Activated T-cell treated with anti-CD3 and anti-CD28 coated beads, Interleukin-2, amount 50 U/mL, for 24 hours (primary cell): ENCODE data around the gene LTBP1.

Experiments used
- DNase-seq: peaks from one replicate; pipeline ENCODE4 v3.0.0-alpha.2; 2020
- H3K27ac Mint-ChIP-seq: 2 replicates; pipeline ENCODE4 v1.8.0; 2020; ENCODE audit warnings: mild to moderate bottlenecking, mixed read lengths
- H3K27me3 Mint-ChIP-seq: 2 replicates; pipeline ENCODE4 v1.8.0; 2020; ENCODE audit warnings: mixed read lengths
- H3K36me3 Mint-ChIP-seq: 2 replicates; pipeline ENCODE4 v1.8.0; 2020; ENCODE audit warnings: low read depth, mixed read lengths
- H3K4me1 Mint-ChIP-seq: 2 replicates; pipeline ENCODE4 v1.8.0; 2020; ENCODE audit warnings: low read depth, mixed read lengths
- H3K4me3 Mint-ChIP-seq: 2 replicates; pipeline ENCODE4 v1.8.0; 2020; ENCODE audit warnings: mild to moderate bottlenecking, moderate library complexity, mixed read lengths
- H3K9me3 Mint-ChIP-seq: 2 replicates; pipeline ENCODE4 v1.8.0; 2020; ENCODE audit warnings: mixed read lengths

Gene LTBP1

GRCh38 chr2:33122726-33123125, 176.0 kb downstream of the LTBP1 start:
- Mint-ChIP-seq H3K27ac (no peak overlapping the region), H3K36me3 (no peaks in the 10 kb centered on the region), H3K4me3 (no peak overlapping the region), H3K27me3 (peaks cover 24% of the 10 kb centered on the region), H3K9me3 (no peaks in the 10 kb centered on the region), H3K4me1 (no peaks in the 10 kb centered on the region)
- DNase-seq, result no peak

- Mint-ChIP-seq H3K4me1 (no peaks in the 10 kb centered on the region), H3K4me3 (no peak overlapping the region), H3K9me3 (no peaks in the 10 kb centered on the region), H3K27me3 (peaks cover 24% of the 10 kb centered on the region), H3K27ac (no peak overlapping the region), H3K36me3 (no peaks in the 10 kb centered on the region)
- no peak for DNase-seq
Observed at GRCh38 chr2:33123216-33123615, 176.5 kb downstream of the LTBP1 start.

GRCh38 chr2:33126552-33126951, 179.8 kb downstream of the LTBP1 start:
- Mint-ChIP-seq H3K27me3 (peaks cover 38% of the 10 kb centered on the region), H3K9me3 (no peaks in the 10 kb centered on the region), H3K27ac (no peak overlapping the region), H3K4me1 (no peaks in the 10 kb centered on the region), H3K36me3 (no peaks in the 10 kb centered on the region), H3K4me3 (no peak overlapping the region)
- no peak for DNase-seq

- no peak overlapping the region for H3K27ac Mint-ChIP-seq
- no peaks in the 10 kb centered on the region for H3K4me1 Mint-ChIP-seq
- H3K4me3 Mint-ChIP-seq, result no peak overlapping the region
- no peaks in the 10 kb centered on the region for H3K36me3 Mint-ChIP-seq
- DNase-seq, result no peak
- H3K27me3 Mint-ChIP-seq, result peaks cover 38% of the 10 kb centered on the region
- H3K9me3 Mint-ChIP-seq, result no peaks in the 10 kb centered on the region
Observed at GRCh38 chr2:33126958-33127357, 180.2 kb downstream of the LTBP1 start.

- Mint-ChIP-seq H3K36me3 (no peaks in the 10 kb centered on the region), H3K27ac (no peak overlapping the region), H3K9me3 (no peaks in the 10 kb centered on the region), H3K4me3 (no peak overlapping the region), H3K4me1 (no peaks in the 10 kb centered on the region), H3K27me3 (peaks cover 33% of the 10 kb centered on the region)
- no peak for DNase-seq
Observed at GRCh38 chr2:33129263-33130053, 182.7 kb downstream of the LTBP1 start.

GRCh38 chr2:33130054-33130447, 183.3 kb downstream of the LTBP1 start:
- Mint-ChIP-seq H3K36me3 (no peaks in the 10 kb centered on the region), H3K4me1 (no peaks in the 10 kb centered on the region), H3K27me3 (peaks cover 34% of the 10 kb centered on the region), H3K4me3 (no peak overlapping the region), H3K27ac (no peak overlapping the region), H3K9me3 (no peaks in the 10 kb centered on the region)
- DNase-seq, result no peak

GRCh38 chr2:33130544-33130943, 183.8 kb downstream of the LTBP1 start:
- Mint-ChIP-seq H3K36me3 (no peaks in the 10 kb centered on the region), H3K4me3 (no peak overlapping the region), H3K4me1 (no peaks in the 10 kb centered on the region), H3K27me3 (peaks cover 34% of the 10 kb centered on the region), H3K9me3 (no peaks in the 10 kb centered on the region), H3K27ac (no peak overlapping the region)
- no peak for DNase-seq

DNA sequence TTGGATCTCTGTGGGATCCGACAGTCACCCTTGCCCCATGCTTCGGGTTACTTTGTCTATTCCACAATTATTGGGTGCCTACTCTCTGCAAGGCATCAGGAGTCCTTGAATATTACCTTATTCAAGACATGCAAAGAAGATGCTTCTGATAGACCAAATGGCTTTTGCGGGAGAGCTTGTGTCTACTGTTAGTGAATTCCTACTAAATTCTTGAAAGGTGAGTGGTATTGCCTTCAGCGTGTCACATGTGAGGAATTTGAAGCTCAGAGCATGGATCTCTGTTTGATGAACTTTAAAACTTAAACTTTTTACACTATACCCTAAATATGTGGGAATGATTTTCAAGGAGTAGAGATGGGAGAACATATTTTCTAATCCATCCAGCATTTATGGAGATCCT, 184.4 kb downstream of the LTBP1 start:
- H3K36me3 Mint-ChIP-seq, result no peaks in the 10 kb centered on the region

DNA sequence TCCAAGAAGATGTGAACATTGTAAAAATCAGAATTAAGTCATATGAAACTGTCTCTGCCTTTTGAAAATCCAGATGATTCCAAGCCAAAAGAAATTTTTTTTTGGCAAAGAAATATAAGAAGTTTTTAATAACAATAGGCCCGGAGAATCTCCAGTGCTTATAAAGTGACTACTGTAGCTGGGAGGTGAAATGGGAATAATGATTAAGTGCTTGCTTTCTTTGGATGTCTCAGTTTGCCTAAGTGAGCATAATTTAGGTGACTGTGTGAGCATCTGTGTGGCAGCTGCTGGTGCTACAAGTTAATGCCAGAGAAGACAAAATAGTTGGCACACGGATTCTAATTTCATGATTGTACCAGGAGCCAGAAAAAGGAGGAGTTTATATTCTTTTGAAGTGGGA, 185.0 kb downstream of the LTBP1 start:
- H3K4me3 Mint-ChIP-seq, result no peak overlapping the region
- no peak for DNase-seq

More for the DNA sequence above, 184.4 kb downstream of the LTBP1 start:
- DNase-seq, result no peak
- Mint-ChIP-seq H3K9me3 (no peaks in the 10 kb centered on the region), H3K4me3 (no peak overlapping the region), H3K27ac (no peak overlapping the region), H3K27me3 (peaks cover 34% of the 10 kb centered on the region), H3K4me1 (no peaks in the 10 kb centered on the region)

GRCh38 chr2:33133454-33133952, 186.8 kb downstream of the LTBP1 start:
- H3K27ac Mint-ChIP-seq, result no peak overlapping the region
- no peaks in the 10 kb centered on the region for H3K4me1 Mint-ChIP-seq
- DNase-seq, result no peak
- H3K4me3 Mint-ChIP-seq, result no peak overlapping the region
- H3K36me3 Mint-ChIP-seq, result no peaks in the 10 kb centered on the region
- peaks cover 28% of the 10 kb centered on the region for H3K27me3 Mint-ChIP-seq
- H3K9me3 Mint-ChIP-seq, result no peaks in the 10 kb centered on the region

More for the DNA sequence above, 185.0 kb downstream of the LTBP1 start:
- no peaks in the 10 kb centered on the region for H3K9me3 Mint-ChIP-seq
- no peaks in the 10 kb centered on the region for H3K36me3 Mint-ChIP-seq
- H3K27ac Mint-ChIP-seq, result no peak overlapping the region
- peaks cover 32% of the 10 kb centered on the region for H3K27me3 Mint-ChIP-seq
- no peaks in the 10 kb centered on the region for H3K4me1 Mint-ChIP-seq

DNA sequence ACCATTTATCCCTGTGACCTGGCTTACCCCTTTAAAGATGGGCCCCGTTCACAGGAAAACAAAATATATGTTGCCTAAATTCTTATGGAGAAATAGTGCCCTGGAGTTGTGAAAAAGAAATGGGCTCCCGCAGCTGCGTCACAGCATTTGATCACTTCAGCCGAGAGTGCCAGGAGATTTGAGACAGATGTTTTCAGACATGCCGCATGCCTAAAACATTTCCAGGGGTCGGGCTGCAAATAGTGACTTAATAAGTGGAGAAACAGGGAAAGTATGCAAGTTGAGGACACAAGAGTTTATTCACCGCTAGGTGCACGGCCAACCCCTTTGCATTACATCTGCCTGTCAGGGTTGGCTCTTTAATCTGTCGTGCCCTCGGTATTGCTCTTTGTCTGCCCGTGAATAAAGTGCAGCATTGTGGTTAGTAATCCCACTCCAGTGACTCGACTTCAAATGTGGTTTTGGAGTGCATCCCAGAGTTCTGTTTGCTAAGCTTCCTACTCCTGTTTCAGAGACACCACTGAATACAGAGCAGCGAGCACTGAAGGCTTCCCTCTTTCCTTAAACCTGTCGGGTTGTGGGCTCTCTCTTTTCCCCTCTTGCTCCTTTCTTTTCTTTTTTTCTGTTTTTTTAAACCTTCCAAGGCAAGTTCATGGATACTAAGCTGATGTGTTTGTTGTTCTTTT, 187.5 kb downstream of the LTBP1 start:
- Mint-ChIP-seq H3K27me3 (peaks cover 25% of the 10 kb centered on the region), H3K27ac (no peak overlapping the region), H3K36me3 (no peaks in the 10 kb centered on the region), H3K9me3 (no peaks in the 10 kb centered on the region), H3K4me1 (no peaks in the 10 kb centered on the region), H3K4me3 (no peak overlapping the region)
- no peak for DNase-seq

- no peaks in the 10 kb centered on the region for H3K36me3 Mint-ChIP-seq
- peaks cover 29% of the 10 kb centered on the region for H3K27me3 Mint-ChIP-seq
- H3K9me3 Mint-ChIP-seq, result no peaks in the 10 kb centered on the region
- H3K4me3 Mint-ChIP-seq, result no peak overlapping the region
- no peak overlapping the region for H3K27ac Mint-ChIP-seq
- no peak for DNase-seq
- no peaks in the 10 kb centered on the region for H3K4me1 Mint-ChIP-seq
Observed at GRCh38 chr2:33134791-33135560, 188.2 kb downstream of the LTBP1 start.

GRCh38 chr2:33135645-33136044, 188.9 kb downstream of the LTBP1 start:
- Mint-ChIP-seq H3K27me3 (peaks cover 24% of the 10 kb centered on the region), H3K27ac (no peak overlapping the region), H3K4me3 (no peak overlapping the region), H3K36me3 (no peaks in the 10 kb centered on the region), H3K9me3 (no peaks in the 10 kb centered on the region), H3K4me1 (no peaks in the 10 kb centered on the region)
- no peak for DNase-seq

DNA sequence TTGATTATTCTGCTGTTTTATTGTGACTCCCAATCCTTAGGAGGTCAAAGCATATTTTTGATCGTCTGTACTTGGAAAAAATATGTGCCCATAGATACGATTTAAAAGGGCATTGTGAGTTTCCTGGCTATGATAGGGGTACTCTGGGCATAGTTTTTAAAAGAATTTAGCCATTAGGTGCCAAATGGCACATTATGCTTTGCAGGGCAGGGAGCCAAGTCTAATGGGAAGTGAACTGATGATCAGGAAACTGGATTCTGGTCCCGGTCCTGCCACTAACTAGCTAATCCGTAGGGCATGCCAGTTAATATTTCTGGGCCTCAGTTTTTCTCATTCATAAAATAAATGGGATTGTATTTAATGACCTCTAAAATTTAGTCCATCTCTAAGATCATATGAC, 189.3 kb downstream of the LTBP1 start:
- Mint-ChIP-seq H3K27me3 (peaks cover 23% of the 10 kb centered on the region), H3K36me3 (no peaks in the 10 kb centered on the region), H3K27ac (no peak overlapping the region), H3K4me3 (no peak overlapping the region), H3K4me1 (no peaks in the 10 kb centered on the region), H3K9me3 (no peaks in the 10 kb centered on the region)
- DNase-seq, result no peak
